GM12874 (cell line): Measurements from ENCODE around the gene GASK1B.

ENCODE experiments used
- TF ChIP-seq, protein P1 (sequence below): IDR thresholded peaks from 2 replicates; pipeline ENCODE4 v1.5.1; 2011; ENCODE audit warnings: low read depth, mild to moderate bottlenecking, control low read depth, low read length, moderate library complexity; ENCODE audit not compliant: insufficient read depth

GASK1B gene

DNA sequence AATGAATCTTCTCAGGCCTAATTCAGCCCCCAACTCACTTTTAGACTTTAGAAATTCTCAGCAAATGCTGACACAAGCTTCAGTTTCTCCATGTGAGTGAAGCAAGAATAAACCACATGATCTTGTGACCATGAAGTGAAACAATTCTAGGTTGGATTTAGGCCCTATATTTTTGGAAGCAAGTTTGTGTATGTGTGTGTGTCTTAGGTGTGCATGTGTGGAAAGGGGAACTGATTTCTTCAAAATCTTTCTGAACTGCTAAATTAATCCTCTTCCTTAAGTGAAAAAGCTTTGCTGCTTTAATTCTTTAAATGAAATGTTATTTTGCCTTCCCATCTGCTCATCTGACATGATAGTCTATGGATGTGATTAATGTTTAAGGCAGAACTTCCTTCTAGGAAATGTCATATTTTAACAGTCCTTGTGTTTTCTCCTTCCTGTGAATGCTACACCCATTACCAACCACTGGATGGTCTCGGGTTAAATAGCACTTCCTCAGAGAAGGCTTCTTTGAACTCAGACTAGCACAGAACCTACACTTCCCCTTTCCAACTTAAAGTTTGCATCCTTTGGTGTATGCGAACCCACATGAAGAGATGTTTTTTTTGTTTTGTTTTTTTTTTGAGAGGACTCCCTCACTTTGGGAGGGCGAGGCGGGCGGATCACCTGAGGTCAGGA lies 36.3 kb upstream of the GASK1B start:
- TF ChIP-seq, protein P1, sequence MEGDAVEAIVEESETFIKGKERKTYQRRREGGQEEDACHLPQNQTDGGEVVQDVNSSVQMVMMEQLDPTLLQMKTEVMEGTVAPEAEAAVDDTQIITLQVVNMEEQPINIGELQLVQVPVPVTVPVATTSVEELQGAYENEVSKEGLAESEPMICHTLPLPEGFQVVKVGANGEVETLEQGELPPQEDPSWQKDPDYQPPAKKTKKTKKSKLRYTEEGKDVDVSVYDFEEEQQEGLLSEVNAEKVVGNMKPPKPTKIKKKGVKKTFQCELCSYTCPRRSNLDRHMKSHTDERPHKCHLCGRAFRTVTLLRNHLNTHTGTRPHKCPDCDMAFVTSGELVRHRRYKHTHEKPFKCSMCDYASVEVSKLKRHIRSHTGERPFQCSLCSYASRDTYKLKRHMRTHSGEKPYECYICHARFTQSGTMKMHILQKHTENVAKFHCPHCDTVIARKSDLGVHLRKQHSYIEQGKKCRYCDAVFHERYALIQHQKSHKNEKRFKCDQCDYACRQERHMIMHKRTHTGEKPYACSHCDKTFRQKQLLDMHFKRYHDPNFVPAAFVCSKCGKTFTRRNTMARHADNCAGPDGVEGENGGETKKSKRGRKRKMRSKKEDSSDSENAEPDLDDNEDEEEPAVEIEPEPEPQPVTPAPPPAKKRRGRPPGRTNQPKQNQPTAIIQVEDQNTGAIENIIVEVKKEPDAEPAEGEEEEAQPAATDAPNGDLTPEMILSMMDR: no peak

DNA sequence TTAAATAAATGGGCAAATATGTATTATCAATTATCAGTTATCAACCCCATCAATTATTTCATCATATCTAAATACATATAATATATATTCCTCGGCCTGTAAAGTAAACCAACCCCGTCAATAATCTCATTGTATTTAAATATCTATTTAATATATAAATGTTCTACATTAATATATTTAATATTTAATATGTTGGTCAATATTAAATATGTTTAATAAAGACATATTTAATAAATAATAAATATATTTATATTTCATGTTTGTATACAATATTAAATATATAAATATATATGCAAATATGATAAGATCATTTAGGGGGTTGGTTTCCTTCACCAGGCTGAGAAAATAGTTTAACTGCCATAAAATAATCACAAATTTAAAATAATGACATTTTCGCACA lies 31.1 kb upstream of the GASK1B start:
- TF ChIP-seq, protein P1: no peak

DNA sequence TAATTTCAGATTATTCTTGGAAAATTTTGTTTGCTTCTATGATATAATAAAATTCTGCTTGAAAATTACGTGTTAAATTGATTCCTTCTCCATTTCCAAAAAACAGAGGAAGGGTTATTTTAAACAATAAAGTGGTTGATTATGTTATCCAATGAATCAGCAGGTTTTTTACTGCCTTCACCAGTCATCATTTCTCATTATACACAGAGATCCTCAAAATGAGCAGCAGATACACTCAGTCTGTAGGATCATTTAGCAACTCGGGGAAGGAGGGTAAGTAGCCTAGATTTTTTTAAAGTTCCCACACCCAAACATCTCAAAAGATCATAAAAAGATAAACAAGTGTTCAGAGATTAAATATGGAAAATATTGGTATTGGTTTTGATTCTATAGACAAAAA lies 30.6 kb upstream of the GASK1B start:
- TF ChIP-seq, protein P1: no peak

DNA sequence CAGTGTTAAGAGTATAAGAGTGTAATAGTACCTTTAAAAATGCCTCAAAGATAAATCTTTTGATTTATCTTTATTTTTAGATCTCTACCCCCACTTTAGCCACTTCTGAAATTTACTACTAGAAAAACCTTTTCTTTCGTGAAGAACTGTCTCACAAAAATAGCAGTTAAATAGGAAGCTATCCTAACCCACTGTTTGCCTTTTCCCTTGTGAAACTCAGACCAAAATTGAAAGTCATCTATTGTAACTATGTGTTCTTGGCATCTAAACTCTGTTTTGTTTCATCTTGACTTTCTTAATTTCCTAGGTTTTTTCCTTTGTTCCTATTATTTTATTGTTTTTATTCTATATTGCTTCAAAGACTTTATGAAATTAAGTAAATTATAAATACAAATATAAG lies 29.7 kb upstream of the GASK1B start:
- TF ChIP-seq, protein P1: no peak

DNA sequence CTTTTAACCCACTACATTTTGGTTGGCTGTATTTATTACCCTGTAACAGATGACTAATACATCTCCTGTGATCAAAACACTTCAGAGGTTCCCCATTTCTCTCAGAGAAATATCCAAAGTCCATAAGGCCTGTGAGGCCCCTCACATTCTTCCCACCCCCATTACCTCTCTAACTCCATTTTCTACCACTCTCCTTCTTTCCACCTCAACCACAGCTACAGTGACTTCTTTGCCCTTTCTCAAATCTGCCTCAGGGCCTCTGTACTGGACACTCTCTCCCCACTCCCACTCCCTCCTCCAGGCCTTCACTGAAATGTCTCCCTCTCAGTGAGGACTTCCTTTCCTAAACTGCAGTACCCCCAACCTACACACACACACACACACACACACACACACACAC lies 29.1 kb upstream of the GASK1B start:
- TF ChIP-seq, protein P1: no peak

DNA sequence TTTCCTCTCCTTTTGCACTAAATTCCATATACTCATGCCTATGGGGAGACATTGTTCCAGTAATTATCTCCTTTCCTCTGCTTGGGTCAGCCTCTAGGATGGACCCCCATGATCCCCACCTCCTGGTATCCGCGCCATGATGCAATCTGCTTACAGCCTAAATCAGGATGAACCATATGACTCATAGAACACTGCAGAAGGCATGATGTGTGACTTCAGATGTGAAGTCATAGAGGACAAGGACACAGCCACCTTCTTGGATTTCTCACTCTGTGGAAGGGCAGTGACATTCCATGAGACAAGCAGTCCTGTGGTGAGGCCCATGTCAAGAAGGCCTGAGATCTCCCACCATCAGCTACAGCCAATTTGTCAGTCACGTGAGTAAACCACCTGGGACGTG lies 28.5 kb upstream of the GASK1B start:
- TF ChIP-seq, protein P1: no peak

DNA sequence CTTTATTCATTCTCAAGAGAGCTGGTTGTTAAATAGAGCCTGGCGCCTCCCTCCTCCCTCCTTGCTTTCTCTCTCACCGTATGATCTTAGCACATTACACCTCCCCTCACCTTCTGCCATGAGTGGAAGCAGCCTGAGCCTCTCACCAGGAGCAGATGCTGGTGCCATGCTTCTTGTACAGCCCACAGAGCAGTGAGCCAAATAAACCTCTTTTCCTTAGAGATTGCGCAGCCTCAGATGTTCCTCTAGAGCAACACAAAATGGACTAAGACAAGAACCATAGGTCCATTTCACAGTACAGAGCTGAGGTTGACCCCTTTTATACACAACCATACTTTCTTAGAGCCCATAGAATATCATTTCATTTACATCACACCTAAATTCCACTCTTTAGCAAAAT lies 27.4 kb upstream of the GASK1B start:
- TF ChIP-seq, protein P1: no peak

DNA sequence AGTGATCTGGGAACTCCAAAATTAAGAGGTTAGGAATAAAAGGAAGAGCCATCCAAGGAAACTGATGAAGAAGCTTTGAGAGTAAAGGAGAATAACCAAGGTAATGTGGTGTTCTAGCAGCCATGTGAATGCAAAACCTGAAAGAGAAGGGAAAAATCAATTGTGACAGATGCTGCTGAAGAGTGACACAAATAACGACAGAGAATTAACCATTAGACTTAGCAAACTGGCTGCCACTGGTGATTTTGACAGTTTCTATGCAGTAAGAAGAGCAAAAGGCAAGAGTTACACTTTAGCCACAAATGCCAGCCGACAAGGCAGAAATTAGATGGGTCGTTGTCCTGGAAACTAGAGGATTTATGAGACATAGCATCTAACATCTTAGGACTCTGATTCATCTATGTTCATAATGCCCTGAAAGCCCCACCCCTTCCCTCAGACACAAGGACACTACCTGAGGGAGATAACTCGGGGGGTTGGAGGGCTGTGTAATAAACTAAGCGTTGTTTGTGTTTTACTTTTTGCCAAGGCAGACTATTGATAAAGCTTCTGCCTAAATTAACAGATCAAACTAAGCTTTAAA lies 24.5 kb upstream of the GASK1B start:
- TF ChIP-seq, protein P1: no peak
